SK-N-SH (cell line): ENCODE data around the gene SEL1L2. TPM values are rescaled to one million over a fixed set of nuclear protein-coding genes. Genes with fewer than 3 reads are reported as not detected.

Experiments
- CTCF ChIA-PET: fragments of 300-600, 350-600 bp; formaldehyde crosslinking; extraction: SDS; loops from one replicate; lab custom pipeline; 2021; lab: Yijun Ruan, JAX
- POLR2A ChIA-PET: fragments of 350-600 bp; sonication (Branson Sonifier 250); formaldehyde crosslinking; extraction: SDS; loops from one replicate; lab custom pipeline; 2020; ENCODE audit warnings: antibody characterized with exemption, inconsistent platforms; lab: Yijun Ruan, JAX
- DNase-seq: peaks from one replicate; pipeline ENCODE4 v3.0.0; 2012
- H2AFZ ChIP-seq: fragments of 200-600 bp; sonication (generic); 2 replicates; pipeline ENCODE4 v1.8.1; 2016; ENCODE audit warnings: antibody characterized with exemption, mild to moderate bottlenecking, low read depth
- H3F3A ChIP-seq: fragments of 200-600 bp; sonication (generic); replicated peaks from 2 replicates; pipeline ENCODE3; 2016; ENCODE audit warnings: antibody characterized with exemption, mild to moderate bottlenecking; ENCODE audit not compliant: insufficient read depth
- H3K27ac ChIP-seq, 2 experiments: fragments of 200-500 bp in 1 of 2; fragments of 200-600 bp in 1 of 2; sonication (Bioruptor generic) in 1 of 2; sonication (generic), shearing (Covaris generic) in 1 of 2; 2 replicates each; pipeline versions ENCODE4 v1.5.1 to v1.6.1; 2014 to 2016; ENCODE audit warnings: low read depth in 2 of 2, inconsistent platforms in 1 of 2, low read length in 1 of 2, mild to moderate bottlenecking in 1 of 2, mixed read lengths in 1 of 2
- H3K27me3 ChIP-seq: fragments of 200-600 bp; sonication (generic), shearing (Covaris generic); 2 replicates; pipeline ENCODE4 v1.6.1; 2016; ENCODE audit warnings: mixed run types; ENCODE audit not compliant: insufficient read depth
- H3K36me3 ChIP-seq, 2 experiments: fragments of 200-500 bp in 1 of 2; fragments of 200-600 bp in 1 of 2; sonication (Bioruptor generic) in 1 of 2; sonication (generic) in 1 of 2; replicated peaks in 1 of 2; 2 replicates each; pipeline versions ENCODE3 to v1.5.1; 2014 to 2016; ENCODE audit warnings: low read length in 1 of 2, mild to moderate bottlenecking in 1 of 2; ENCODE audit not compliant: insufficient read depth in 2 of 2, control insufficient read depth in 1 of 2
- H3K4me1 ChIP-seq, 2 experiments: fragments of 200-500 bp in 1 of 2; fragments of 200-600 bp in 1 of 2; sonication (Bioruptor generic) in 1 of 2; sonication (generic), shearing (Covaris generic) in 1 of 2; 2 replicates each; pipeline versions ENCODE4 v1.5.1 to v1.6.1; 2014 to 2016; ENCODE audit warnings: low read depth in 1 of 2, low read length in 1 of 2, mixed run types in 1 of 2; ENCODE audit not compliant: insufficient read depth in 2 of 2, control insufficient read depth in 1 of 2
- H3K4me2 ChIP-seq: fragments of 200-600 bp; sonication (generic), shearing (Covaris generic); 2 replicates; pipeline ENCODE4 v1.6.1; 2017; ENCODE audit warnings: mixed run types
- H3K4me3 ChIP-seq, 2 experiments: fragments of 200-500 bp in 1 of 2; fragments of 200-600 bp in 1 of 2; sonication (Bioruptor generic) in 1 of 2; sonication (generic), shearing (Covaris generic) in 1 of 2; 2 replicates each; pipeline versions ENCODE4 v1.5.1 to v1.8.1; 2014 to 2016; ENCODE audit warnings: low read depth in 2 of 2, inconsistent platforms in 1 of 2, low read length in 1 of 2, mild to moderate bottlenecking in 1 of 2, mixed read lengths in 1 of 2, moderate library complexity in 1 of 2
- H3K79me2 ChIP-seq: fragments of 200-600 bp; sonication (generic); 2 replicates; pipeline ENCODE4 v1.8.1; 2017; ENCODE audit warnings: mild to moderate bottlenecking; ENCODE audit not compliant: insufficient read depth
- H3K9ac ChIP-seq: fragments of 200-600 bp; sonication (generic); 2 replicates; pipeline ENCODE4 v1.6.1; 2017; ENCODE audit warnings: mixed run types
- H3K9me2 ChIP-seq: fragments of 200-600 bp; sonication (generic); 2 replicates; pipeline ENCODE4 v1.6.1; 2017; ENCODE audit warnings: mixed run types
- H3K9me3 ChIP-seq: fragments of 200-600 bp; sonication (generic); 2 replicates; pipeline ENCODE4 v1.6.1; 2017; ENCODE audit warnings: mixed run types, mild to moderate bottlenecking, moderate library complexity
- H4K20me1 ChIP-seq: fragments of 200-600 bp; sonication (generic); 2 replicates; pipeline ENCODE4 v1.6.1; 2017; ENCODE audit warnings: mild to moderate bottlenecking, mixed run types; ENCODE audit not compliant: insufficient read depth
- CHD2 ChIP-seq: fragments of 150-350 bp; IDR thresholded peaks from 2 replicates; pipeline ENCODE4 v1.6.1; 2018; ENCODE audit warnings: low read length; ENCODE audit not compliant: partially characterized antibody
- ELF1 ChIP-seq: IDR thresholded peaks from 2 replicates; pipeline ENCODE4 v1.4.0; 2012
- EP300 ChIP-seq, 2 experiments: IDR thresholded peaks; 2 replicates each; pipeline versions ENCODE4 v1.4.0 to v1.6.1; 2012; ENCODE audit warnings: borderline replicate concordance in 1 of 2, low read depth in 1 of 2, low read length in 1 of 2
- FOXJ3 ChIP-seq: sonication (generic); formaldehyde crosslinking; IDR thresholded peaks from 2 replicates; pipeline ENCODE4 v1.5.1; 2020; ENCODE audit warnings: mild to moderate bottlenecking, missing genetic modification reagents
- GATA2 ChIP-seq: sonication (generic); formaldehyde crosslinking; IDR thresholded peaks from 2 replicates; pipeline ENCODE4 v1.5.0; 2020; ENCODE audit warnings: mild to moderate bottlenecking, missing genetic modification reagents
- JUND ChIP-seq: IDR thresholded peaks from 2 replicates; pipeline ENCODE4 v1.4.0; 2012
- MXI1 ChIP-seq: IDR thresholded peaks from 2 replicates; pipeline ENCODE4 v1.6.1; 2012; ENCODE audit warnings: mild to moderate bottlenecking, low read depth, low read length, improper control_type of control experiment
- NFIC ChIP-seq: IDR thresholded peaks from 2 replicates; pipeline ENCODE4 v1.4.0; 2012; ENCODE audit warnings: borderline replicate concordance
- NRF1 ChIP-seq: IDR thresholded peaks from 2 replicates; pipeline ENCODE4 v1.6.1; 2012; ENCODE audit warnings: low read depth, mild to moderate bottlenecking, low read length
- POLR2AphosphoS5 ChIP-seq: IDR thresholded peaks from 2 replicates; pipeline ENCODE4 v1.6.1; 2012; ENCODE audit warnings: low read depth, low read length
- RAD21 ChIP-seq: IDR thresholded peaks from 2 replicates; pipeline ENCODE4 v1.6.1; 2012; ENCODE audit warnings: mild to moderate bottlenecking, low read length
- RFX5 ChIP-seq: IDR thresholded peaks from 2 replicates; pipeline ENCODE4 v1.6.1; 2012; ENCODE audit warnings: mild to moderate bottlenecking, improper control_type of control experiment, low read length
- RXRA ChIP-seq: IDR thresholded peaks from 2 replicates; pipeline ENCODE4 v1.4.0; 2012; ENCODE audit warnings: low read depth, mild to moderate bottlenecking, borderline replicate concordance
- TCF12 ChIP-seq: IDR thresholded peaks from 2 replicates; pipeline ENCODE4 v1.4.0; 2012
- YY1 ChIP-seq: IDR thresholded peaks from 2 replicates; pipeline ENCODE4 v1.4.0; 2012; ENCODE audit warnings: low read depth, mild to moderate bottlenecking
- WGBS: methylation state at CpG from one replicate; pipeline ENCODE4 v1.1.6; 2017; ENCODE audit warnings: low lambda C conversion rate; 5-methylcytosine and 5-hydroxymethylcytosine counted together
- polyA plus RNA-seq, 3 experiments: library from polyadenylated mRNA; depleted of rRNA; stranded (reverse); fragments of >200 nt; gene quantifications; 2 replicates each; pipeline ENCODE4 v1.2.3, GENCODE V29; 2012
- TF ChIP-seq, protein P1 (sequence below): IDR thresholded peaks from 2 replicates; pipeline ENCODE4 v1.4.0; 2012; ENCODE audit warnings: low read depth, borderline replicate concordance
- TF ChIP-seq, protein P2 (sequence below): IDR thresholded peaks from 2 replicates; pipeline ENCODE4; 2012
- TF ChIP-seq, protein P3 (sequence below): fragments of 150-350 bp; IDR thresholded peaks from 2 replicates; pipeline ENCODE4 v1.6.1; 2016; ENCODE audit warnings: mild to moderate bottlenecking, low read depth, low read length
- TF ChIP-seq, protein P4 (sequence below): IDR thresholded peaks from 2 replicates; pipeline ENCODE4 v1.6.1; 2012; ENCODE audit warnings: mild to moderate bottlenecking, low read depth, low read length, moderate library complexity

The SEL1L2 gene
- polyA plus RNA-seq, 1 of the 3 experiments (the other 2 are of a cell fraction) = not detected

DNA sequence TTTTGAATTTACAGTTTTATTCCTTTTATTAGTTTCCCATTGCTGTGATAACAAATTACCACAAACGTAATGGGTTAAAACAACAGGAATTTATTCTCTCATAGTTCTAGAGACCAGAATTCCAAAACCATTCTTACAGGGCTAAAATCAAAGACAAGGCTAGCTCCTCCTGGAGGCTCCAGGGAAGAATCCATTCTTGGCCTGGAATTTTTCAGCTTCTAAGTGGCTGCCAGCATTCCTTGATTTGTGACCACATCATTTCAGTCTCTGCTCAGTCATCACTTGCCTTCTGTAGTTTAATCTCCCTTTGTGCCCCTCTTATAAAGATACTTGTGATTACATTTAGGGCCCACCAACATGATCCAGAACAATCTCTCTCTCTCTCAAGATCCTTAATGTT lies 897 bp upstream of the SEL1L2 start:
- no peak overlapping the region for H2AFZ ChIP-seq
- no peak for TF ChIP-seq POLR2AphosphoS5
- no peak for TF ChIP-seq JUND
- TF ChIP-seq, protein P1, sequence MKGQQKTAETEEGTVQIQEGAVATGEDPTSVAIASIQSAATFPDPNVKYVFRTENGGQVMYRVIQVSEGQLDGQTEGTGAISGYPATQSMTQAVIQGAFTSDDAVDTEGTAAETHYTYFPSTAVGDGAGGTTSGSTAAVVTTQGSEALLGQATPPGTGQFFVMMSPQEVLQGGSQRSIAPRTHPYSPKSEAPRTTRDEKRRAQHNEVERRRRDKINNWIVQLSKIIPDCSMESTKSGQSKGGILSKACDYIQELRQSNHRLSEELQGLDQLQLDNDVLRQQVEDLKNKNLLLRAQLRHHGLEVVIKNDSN = no peak
- TF ChIP-seq RXRA = no peak
- no peak for TF ChIP-seq GATA2 (CRISPR knock-in tag)
- no peak for TF ChIP-seq CHD2
- no peaks in the 10 kb centered on the region for H3K27me3 ChIP-seq
- no peak overlapping the region for H3K4me3 ChIP-seq
- H3F3A ChIP-seq = peaks cover 3% of the 10 kb centered on the region
- DNase-seq = no peak
- H3K36me3 ChIP-seq = no peaks in the 10 kb centered on the region
- peaks cover 0 to 2% of the 10 kb centered on the region in 2 experiments; a peak in 1 of 4 replicates for H3K4me1 ChIP-seq
- H4K20me1 ChIP-seq = no peaks in the 10 kb centered on the region
- H3K4me2 ChIP-seq = no peak overlapping the region
- WGBS = 52% methylated on average over 1 of the region's 1 CpG
- H3K9me3 ChIP-seq = peaks cover 4% of the 10 kb centered on the region; the same call in 1 of the 2 replicates
- no peaks in the 10 kb centered on the region for H3K79me2 ChIP-seq
- ChIA-PET CTCF (interaction anchor here (1.3 kb wide), 1 partner anchor 12 kb away, joined by 3 read pairs; no protein-coding TSS in a partner anchor), POLR2A (no interaction called here)
- H3K9ac ChIP-seq = no peak overlapping the region
- H3K9me2 ChIP-seq = no peaks in the 10 kb centered on the region
- H3K27ac ChIP-seq = no peak overlapping the region

DNA sequence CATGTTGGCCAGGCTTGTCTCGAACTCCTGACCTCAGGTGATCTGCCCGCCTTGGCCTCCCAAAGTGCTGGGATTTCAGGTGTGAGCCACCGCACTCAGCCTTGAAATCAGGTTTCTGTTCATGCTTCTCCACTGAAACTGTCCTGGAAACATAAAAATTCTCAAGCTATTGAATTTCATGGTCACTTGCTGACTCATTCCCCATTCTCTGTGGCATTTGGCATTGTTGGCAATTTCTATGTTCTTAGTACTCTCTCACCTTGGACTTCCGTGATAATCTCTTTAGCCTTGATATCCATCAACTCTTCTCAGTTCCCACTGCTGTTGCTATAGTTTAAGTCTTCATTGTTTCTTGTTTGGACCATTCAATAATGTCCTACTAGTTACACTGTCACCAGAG lies 6.2 kb downstream of the SEL1L2 start:
- Histone ChIP-seq H3K79me2 (no peaks in the 10 kb centered on the region), H3K36me3 (no peaks in the 10 kb centered on the region), H3K9me2 (no peaks in the 10 kb centered on the region), H3K27me3 (no peaks in the 10 kb centered on the region), H3K4me3 (no peak overlapping the region), H3K4me2 (no peak overlapping the region), H3K9me3 (no peaks in the 10 kb centered on the region), H3K27ac (no peak overlapping the region), H3K4me1 (no peaks in the 10 kb centered on the region), H3F3A (peaks cover 3% of the 10 kb centered on the region), H3K9ac (no peak overlapping the region), H2AFZ (no peak overlapping the region), H4K20me1 (no peaks in the 10 kb centered on the region)
- POLR2A ChIA-PET = interaction anchor here (0.6 kb wide), 1 partner anchor 198 kb away, joined by 3 read pairs; no protein-coding TSS in a partner anchor
- CTCF ChIA-PET = no interaction called here
- WGBS = 63% methylated on average over 4 of the region's 4 CpGs
- no peak for DNase-seq
- TF ChIP-seq, protein P2, sequence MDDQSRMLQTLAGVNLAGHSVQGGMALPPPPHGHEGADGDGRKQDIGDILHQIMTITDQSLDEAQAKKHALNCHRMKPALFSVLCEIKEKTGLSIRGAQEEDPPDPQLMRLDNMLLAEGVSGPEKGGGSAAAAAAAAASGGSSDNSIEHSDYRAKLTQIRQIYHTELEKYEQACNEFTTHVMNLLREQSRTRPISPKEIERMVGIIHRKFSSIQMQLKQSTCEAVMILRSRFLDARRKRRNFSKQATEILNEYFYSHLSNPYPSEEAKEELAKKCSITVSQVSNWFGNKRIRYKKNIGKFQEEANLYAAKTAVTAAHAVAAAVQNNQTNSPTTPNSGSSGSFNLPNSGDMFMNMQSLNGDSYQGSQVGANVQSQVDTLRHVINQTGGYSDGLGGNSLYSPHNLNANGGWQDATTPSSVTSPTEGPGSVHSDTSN = no peak
- TF ChIP-seq NRF1 (no peak), TCF12 (no peak), MXI1 (no peak), FOXJ3 (CRISPR knock-in tag) (no peak), YY1 (no peak), RFX5 (no peak), NFIC (no peak), CHD2 (no peak), GATA2 (CRISPR knock-in tag) (no peak), ELF1 (no peak), EP300 (IDR thresholded peaks at IDR 0.05; ENCODE audit: borderline replicate concordance in 1 of 2, low read depth in 1 of 2, low read length in 1 of 2) (no peak), RAD21 (no peak)
- TF ChIP-seq, protein P3, sequence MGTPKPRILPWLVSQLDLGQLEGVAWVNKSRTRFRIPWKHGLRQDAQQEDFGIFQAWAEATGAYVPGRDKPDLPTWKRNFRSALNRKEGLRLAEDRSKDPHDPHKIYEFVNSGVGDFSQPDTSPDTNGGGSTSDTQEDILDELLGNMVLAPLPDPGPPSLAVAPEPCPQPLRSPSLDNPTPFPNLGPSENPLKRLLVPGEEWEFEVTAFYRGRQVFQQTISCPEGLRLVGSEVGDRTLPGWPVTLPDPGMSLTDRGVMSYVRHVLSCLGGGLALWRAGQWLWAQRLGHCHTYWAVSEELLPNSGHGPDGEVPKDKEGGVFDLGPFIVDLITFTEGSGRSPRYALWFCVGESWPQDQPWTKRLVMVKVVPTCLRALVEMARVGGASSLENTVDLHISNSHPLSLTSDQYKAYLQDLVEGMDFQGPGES = no peak
- TF ChIP-seq, protein P1 = no peak
- TF ChIP-seq, protein P4, sequence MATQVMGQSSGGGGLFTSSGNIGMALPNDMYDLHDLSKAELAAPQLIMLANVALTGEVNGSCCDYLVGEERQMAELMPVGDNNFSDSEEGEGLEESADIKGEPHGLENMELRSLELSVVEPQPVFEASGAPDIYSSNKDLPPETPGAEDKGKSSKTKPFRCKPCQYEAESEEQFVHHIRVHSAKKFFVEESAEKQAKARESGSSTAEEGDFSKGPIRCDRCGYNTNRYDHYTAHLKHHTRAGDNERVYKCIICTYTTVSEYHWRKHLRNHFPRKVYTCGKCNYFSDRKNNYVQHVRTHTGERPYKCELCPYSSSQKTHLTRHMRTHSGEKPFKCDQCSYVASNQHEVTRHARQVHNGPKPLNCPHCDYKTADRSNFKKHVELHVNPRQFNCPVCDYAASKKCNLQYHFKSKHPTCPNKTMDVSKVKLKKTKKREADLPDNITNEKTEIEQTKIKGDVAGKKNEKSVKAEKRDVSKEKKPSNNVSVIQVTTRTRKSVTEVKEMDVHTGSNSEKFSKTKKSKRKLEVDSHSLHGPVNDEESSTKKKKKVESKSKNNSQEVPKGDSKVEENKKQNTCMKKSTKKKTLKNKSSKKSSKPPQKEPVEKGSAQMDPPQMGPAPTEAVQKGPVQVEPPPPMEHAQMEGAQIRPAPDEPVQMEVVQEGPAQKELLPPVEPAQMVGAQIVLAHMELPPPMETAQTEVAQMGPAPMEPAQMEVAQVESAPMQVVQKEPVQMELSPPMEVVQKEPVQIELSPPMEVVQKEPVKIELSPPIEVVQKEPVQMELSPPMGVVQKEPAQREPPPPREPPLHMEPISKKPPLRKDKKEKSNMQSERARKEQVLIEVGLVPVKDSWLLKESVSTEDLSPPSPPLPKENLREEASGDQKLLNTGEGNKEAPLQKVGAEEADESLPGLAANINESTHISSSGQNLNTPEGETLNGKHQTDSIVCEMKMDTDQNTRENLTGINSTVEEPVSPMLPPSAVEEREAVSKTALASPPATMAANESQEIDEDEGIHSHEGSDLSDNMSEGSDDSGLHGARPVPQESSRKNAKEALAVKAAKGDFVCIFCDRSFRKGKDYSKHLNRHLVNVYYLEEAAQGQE = no peak
